ENCODE results near the gene JUNB. TPM values are rescaled to one million over a fixed set of nuclear protein-coding genes. Genes with fewer than 3 reads are reported as not detected.

Gene JUNB
- total and polyA plus RNA-seq, 2 of the 13 experiments (the other 11 are each of a cell fraction or from before 2014, with no cell fraction given), result 7.7 to 8.2 TPM

DNA sequence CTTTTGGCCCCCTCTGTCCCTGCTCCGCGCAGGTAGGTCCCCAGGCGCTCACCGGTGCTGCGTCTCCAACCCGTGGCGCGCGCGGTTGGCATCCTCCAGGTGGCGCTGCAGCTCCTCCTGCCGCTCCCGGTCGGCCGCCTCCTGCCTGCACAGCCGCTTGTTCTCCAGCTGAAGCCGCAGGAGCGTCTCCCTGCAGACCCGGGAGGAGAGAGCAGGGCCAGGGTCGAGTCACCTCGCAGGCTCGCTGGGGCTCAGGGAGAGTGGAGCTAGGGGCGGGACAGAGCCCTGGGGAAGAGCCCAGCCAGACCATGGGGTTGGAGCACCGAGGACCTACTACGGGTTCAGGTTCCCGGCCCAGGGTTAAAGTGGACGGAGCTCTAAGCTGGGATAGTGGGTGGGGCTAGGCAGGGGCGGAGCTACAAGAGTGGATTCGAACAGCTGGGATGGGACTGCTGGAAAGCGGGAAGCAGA is 25.2 kb upstream of the JUNB start (continued):
- TF ChIP-seq, protein P1, sequence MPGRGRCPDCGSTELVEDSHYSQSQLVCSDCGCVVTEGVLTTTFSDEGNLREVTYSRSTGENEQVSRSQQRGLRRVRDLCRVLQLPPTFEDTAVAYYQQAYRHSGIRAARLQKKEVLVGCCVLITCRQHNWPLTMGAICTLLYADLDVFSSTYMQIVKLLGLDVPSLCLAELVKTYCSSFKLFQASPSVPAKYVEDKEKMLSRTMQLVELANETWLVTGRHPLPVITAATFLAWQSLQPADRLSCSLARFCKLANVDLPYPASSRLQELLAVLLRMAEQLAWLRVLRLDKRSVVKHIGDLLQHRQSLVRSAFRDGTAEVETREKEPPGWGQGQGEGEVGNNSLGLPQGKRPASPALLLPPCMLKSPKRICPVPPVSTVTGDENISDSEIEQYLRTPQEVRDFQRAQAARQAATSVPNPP (CRISPR knock-in tag; IDR thresholded peaks at IDR 0.05), result no peak; the same call in 1 of the 2 replicates
- TF ChIP-seq ZNF251 (CRISPR knock-in tag; IDR thresholded peaks at IDR 0.05), result no peak
- TF ChIP-seq THAP11 (CRISPR knock-in tag; IDR thresholded peaks at IDR 0.05), result peak; percentile 63; the same call in 1 of the 2 replicates
- peak; percentile 88 for TF ChIP-seq RBM39 (IDR thresholded peaks at IDR 0.05; ENCODE audit: low read depth, low read length, poor library complexity, severe bottlenecking)
- TF ChIP-seq CREM (IDR thresholded peaks at IDR 0.05), result no peak
- no peak for TF ChIP-seq CREM (CRISPR knock-in tag; IDR thresholded peaks at IDR 0.05)
- TF ChIP-seq, protein P2, sequence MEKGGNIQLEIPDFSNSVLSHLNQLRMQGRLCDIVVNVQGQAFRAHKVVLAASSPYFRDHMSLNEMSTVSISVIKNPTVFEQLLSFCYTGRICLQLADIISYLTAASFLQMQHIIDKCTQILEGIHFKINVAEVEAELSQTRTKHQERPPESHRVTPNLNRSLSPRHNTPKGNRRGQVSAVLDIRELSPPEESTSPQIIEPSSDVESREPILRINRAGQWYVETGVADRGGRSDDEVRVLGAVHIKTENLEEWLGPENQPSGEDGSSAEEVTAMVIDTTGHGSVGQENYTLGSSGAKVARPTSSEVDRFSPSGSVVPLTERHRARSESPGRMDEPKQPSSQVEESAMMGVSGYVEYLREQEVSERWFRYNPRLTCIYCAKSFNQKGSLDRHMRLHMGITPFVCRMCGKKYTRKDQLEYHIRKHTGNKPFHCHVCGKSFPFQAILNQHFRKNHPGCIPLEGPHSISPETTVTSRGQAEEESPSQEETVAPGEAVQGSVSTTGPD (CRISPR knock-in tag; IDR thresholded peaks at IDR 0.05), result no peak
- TF ChIP-seq TCF7 (IDR thresholded peaks at IDR 0.05; ENCODE audit: low read depth), result no peak
- TF ChIP-seq ZGPAT (CRISPR knock-in tag; IDR thresholded peaks at IDR 0.05), result peak; percentile 73
- 0 out of 2 replicates have a peak, but pooled peaks have one; percentile 40 for TF ChIP-seq FOSL2 (CRISPR knock-in tag; IDR thresholded peaks at IDR 0.05)
- TF ChIP-seq ZNF746 (CRISPR knock-in tag; IDR thresholded peaks at IDR 0.05), result no peak
- TF ChIP-seq, protein P3, sequence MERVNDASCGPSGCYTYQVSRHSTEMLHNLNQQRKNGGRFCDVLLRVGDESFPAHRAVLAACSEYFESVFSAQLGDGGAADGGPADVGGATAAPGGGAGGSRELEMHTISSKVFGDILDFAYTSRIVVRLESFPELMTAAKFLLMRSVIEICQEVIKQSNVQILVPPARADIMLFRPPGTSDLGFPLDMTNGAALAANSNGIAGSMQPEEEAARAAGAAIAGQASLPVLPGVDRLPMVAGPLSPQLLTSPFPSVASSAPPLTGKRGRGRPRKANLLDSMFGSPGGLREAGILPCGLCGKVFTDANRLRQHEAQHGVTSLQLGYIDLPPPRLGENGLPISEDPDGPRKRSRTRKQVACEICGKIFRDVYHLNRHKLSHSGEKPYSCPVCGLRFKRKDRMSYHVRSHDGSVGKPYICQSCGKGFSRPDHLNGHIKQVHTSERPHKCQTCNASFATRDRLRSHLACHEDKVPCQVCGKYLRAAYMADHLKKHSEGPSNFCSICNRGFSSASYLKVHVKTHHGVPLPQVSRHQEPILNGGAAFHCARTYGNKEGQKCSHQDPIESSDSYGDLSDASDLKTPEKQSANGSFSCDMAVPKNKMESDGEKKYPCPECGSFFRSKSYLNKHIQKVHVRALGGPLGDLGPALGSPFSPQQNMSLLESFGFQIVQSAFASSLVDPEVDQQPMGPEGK (CRISPR knock-in tag; IDR thresholded peaks at IDR 0.05), result 0 out of 2 replicates have a peak, but pooled peaks have one; percentile 52
- no peak for TF ChIP-seq ZNF432 (CRISPR knock-in tag; IDR thresholded peaks at IDR 0.05; ENCODE audit: borderline replicate concordance)
- 0 out of 2 replicates have a peak, but pooled peaks have one; percentile 48 for TF ChIP-seq REL (CRISPR knock-in tag; conservative IDR thresholded peaks at IDR 0.05)
- TF ChIP-seq, protein P4, sequence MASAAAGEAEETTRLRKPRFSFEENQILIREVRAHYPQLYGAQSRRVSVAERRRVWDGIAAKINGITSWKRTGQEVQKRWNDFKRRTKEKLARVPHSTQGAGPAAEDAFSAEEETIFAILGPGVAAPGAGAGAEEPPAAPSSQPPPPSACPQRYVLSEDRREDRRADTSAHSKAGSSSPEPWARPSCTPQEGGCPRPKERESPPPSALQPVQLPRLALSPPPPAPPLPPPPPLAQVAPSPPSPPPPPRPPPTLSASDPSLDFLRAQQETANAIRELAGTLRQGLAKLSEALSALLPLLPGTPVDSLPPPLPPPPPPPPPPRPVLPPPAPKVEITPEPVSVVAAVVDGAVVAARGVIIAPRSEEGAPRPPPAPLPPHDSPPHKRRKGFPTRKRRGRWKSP (CRISPR knock-in tag; IDR thresholded peaks at IDR 0.05), result 0 out of 2 replicates have a peak, but pooled peaks have one; percentile 34
- TF ChIP-seq GTF2F1 (IDR thresholded peaks at IDR 0.05; ENCODE audit: low read length), result no peak
- TF ChIP-seq ATF7-NPFF (CRISPR knock-in tag; IDR thresholded peaks at IDR 0.05; ENCODE audit: low read depth), result no peak
- TF ChIP-seq ZBTB38 (CRISPR knock-in tag; IDR thresholded peaks at IDR 0.05), result peak; percentile 37; the same call in 1 of the 2 replicates
- TF ChIP-seq MIER2 (CRISPR knock-in tag; IDR thresholded peaks at IDR 0.05), result 0 out of 2 replicates have a peak, but pooled peaks have one; percentile 32
- TF ChIP-seq SMYD3 (CRISPR knock-in tag; IDR thresholded peaks at IDR 0.05), result no peak
- TF ChIP-seq, protein P5, sequence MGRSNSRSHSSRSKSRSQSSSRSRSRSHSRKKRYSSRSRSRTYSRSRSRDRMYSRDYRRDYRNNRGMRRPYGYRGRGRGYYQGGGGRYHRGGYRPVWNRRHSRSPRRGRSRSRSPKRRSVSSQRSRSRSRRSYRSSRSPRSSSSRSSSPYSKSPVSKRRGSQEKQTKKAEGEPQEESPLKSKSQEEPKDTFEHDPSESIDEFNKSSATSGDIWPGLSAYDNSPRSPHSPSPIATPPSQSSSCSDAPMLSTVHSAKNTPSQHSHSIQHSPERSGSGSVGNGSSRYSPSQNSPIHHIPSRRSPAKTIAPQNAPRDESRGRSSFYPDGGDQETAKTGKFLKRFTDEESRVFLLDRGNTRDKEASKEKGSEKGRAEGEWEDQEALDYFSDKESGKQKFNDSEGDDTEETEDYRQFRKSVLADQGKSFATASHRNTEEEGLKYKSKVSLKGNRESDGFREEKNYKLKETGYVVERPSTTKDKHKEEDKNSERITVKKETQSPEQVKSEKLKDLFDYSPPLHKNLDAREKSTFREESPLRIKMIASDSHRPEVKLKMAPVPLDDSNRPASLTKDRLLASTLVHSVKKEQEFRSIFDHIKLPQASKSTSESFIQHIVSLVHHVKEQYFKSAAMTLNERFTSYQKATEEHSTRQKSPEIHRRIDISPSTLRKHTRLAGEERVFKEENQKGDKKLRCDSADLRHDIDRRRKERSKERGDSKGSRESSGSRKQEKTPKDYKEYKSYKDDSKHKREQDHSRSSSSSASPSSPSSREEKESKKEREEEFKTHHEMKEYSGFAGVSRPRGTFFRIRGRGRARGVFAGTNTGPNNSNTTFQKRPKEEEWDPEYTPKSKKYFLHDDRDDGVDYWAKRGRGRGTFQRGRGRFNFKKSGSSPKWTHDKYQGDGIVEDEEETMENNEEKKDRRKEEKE (IDR thresholded peaks at IDR 0.05), result no peak

Data from HepG2 (cell line).